K562 (cell line): ENCODE measurements around the gene CHPF. TPM values are rescaled to one million over a fixed set of nuclear protein-coding genes. Genes with fewer than 3 reads are reported as not detected.
A peak's percentile ranks its signal among the peaks of the same experiment; 100 is the strongest.

Source experiments
- BHLHE40 ChIP-seq: IDR thresholded peaks from 2 replicates; pipeline ENCODE4 v1.6.1; 2011; ENCODE audit warnings: low read length, improper control_type of control experiment
- ETV5 ChIP-seq: sonication (generic); formaldehyde crosslinking; IDR thresholded peaks from 2 replicates; pipeline ENCODE4 v1.4.0; 2020; ENCODE audit warnings: low read depth, mild to moderate bottlenecking, missing genetic modification reagents
- GABPA ChIP-seq: fragments of 200-800 bp; sonication (Bioruptor generic); conservative IDR thresholded peaks from 2 replicates; pipeline ENCODE4 v1.6.1; 2016; ENCODE audit warnings: low read depth, missing genetic modification characterization, missing compliant biosample characterization
- GATAD2B ChIP-seq: fragments of 450-650 bp; IDR thresholded peaks from 2 replicates; pipeline ENCODE4 v1.6.1; 2017; ENCODE audit warnings: mild to moderate bottlenecking, borderline replicate concordance
- HDAC2 ChIP-seq: fragments of 450-650 bp; IDR thresholded peaks from 2 replicates; pipeline ENCODE4 v1.6.1; 2016; ENCODE audit warnings: mild to moderate bottlenecking
- MBD2 ChIP-seq: sonication (generic); IDR thresholded peaks from 2 replicates; pipeline ENCODE4 v1.6.1; 2016; ENCODE audit warnings: low read depth, borderline replicate concordance
- MTA3 ChIP-seq: fragments of 450-650 bp; formaldehyde crosslinking; IDR thresholded peaks from 2 replicates; pipeline ENCODE4 v1.6.1; 2017; ENCODE audit warnings: mild to moderate bottlenecking, borderline replicate concordance
- NBN ChIP-seq: fragments of 450-650 bp; IDR thresholded peaks from 2 replicates; pipeline ENCODE4 v1.6.1; 2016; ENCODE audit warnings: low read depth, mild to moderate bottlenecking
- NFE2 ChIP-seq: IDR thresholded peaks from 2 replicates; pipeline ENCODE4 v1.6.1; 2014; ENCODE audit warnings: antibody characterized with exemption, low read depth
- NFIC ChIP-seq: fragments of 450-650 bp; IDR thresholded peaks from 2 replicates; pipeline ENCODE4 v1.6.1; 2017; ENCODE audit warnings: mild to moderate bottlenecking, inconsistent platforms
- POLR2G ChIP-seq: fragments of 200-400 bp; formaldehyde crosslinking; IDR thresholded peaks from 2 replicates; pipeline ENCODE4 v1.6.1; 2017; ENCODE audit warnings: low read depth, mild to moderate bottlenecking, antibody characterized with exemption, low read length, moderate library complexity
- SPI1 ChIP-seq: IDR thresholded peaks from 2 replicates; pipeline ENCODE4 v1.6.1; 2011; ENCODE audit warnings: low read depth, low read length, control low read depth, borderline replicate concordance
- TAF15 ChIP-seq: fragments of 200-400 bp; formaldehyde crosslinking; IDR thresholded peaks from 2 replicates; pipeline ENCODE4 v1.6.1; 2017; ENCODE audit warnings: mild to moderate bottlenecking, low read depth, low read length, moderate library complexity
- TAL1 ChIP-seq: fragments of 450-650 bp; IDR thresholded peaks from 2 replicates; pipeline ENCODE4 v1.6.1; 2016; ENCODE audit warnings: mild to moderate bottlenecking
- TARDBP ChIP-seq: fragments of 450-650 bp; IDR thresholded peaks from 2 replicates; pipeline ENCODE4 v1.6.1; 2016
- TBL1XR1 ChIP-seq, 2 experiments: IDR thresholded peaks; 2 replicates each; pipeline ENCODE4 v1.6.1; 2012; ENCODE audit warnings: improper control_type of control experiment in 2 of 2, low read length in 2 of 2, mild to moderate bottlenecking in 1 of 2
- TCF3 ChIP-seq: sonication (generic); formaldehyde crosslinking; IDR thresholded peaks from 2 replicates; pipeline ENCODE4 v1.4.0; 2020; ENCODE audit warnings: mild to moderate bottlenecking, missing genetic modification reagents
- TFAP4 ChIP-seq: sonication (generic); formaldehyde crosslinking; IDR thresholded peaks from 2 replicates; pipeline ENCODE4 v1.8.0; 2022; ENCODE audit warnings: missing genetic modification reagents, mild to moderate bottlenecking, moderate library complexity, borderline replicate concordance
- ZBTB11 ChIP-seq, 3 experiments: fragments of 200-800 bp in 1 of 3; fragments of 250-450 bp in 1 of 3; fragments of 450-650 bp in 1 of 3; sonication (Bioruptor Pico) in 1 of 3; sonication (Bioruptor generic) in 1 of 3; formaldehyde crosslinking in 1 of 3; IDR thresholded peaks; 2 replicates each; pipeline versions ENCODE4 v1.6.1 to v1.8.0; 2016 to 2022; ENCODE audit warnings: mild to moderate bottlenecking in 2 of 3, missing genetic modification characterization in 2 of 3, missing compliant biosample characterization in 1 of 3, moderate library complexity in 1 of 3
- ZBTB7A ChIP-seq: IDR thresholded peaks from 2 replicates; pipeline ENCODE4 v1.6.1; 2011; ENCODE audit warnings: low read depth, mild to moderate bottlenecking, low read length, moderate library complexity, borderline replicate concordance; ENCODE audit not compliant: control insufficient read depth
- ZFX ChIP-seq: sonication (generic); formaldehyde crosslinking; IDR thresholded peaks from 2 replicates; pipeline ENCODE4 v1.8.0; 2022; ENCODE audit warnings: mild to moderate bottlenecking, missing genetic modification reagents, moderate library complexity
- ZNF311 ChIP-seq: fragments of 250-450 bp; sonication (Bioruptor Pico); IDR thresholded peaks from 2 replicates; pipeline ENCODE4 v1.4.0; 2020; ENCODE audit warnings: mild to moderate bottlenecking, moderate library complexity
- ZNF431 ChIP-seq: sonication (generic); formaldehyde crosslinking; IDR thresholded peaks from 2 replicates; pipeline ENCODE4 v1.8.0; 2022; ENCODE audit warnings: mild to moderate bottlenecking, missing genetic modification reagents
- ZNF699 ChIP-seq: fragments of 250-450 bp; sonication (Bioruptor Pico); IDR thresholded peaks from 2 replicates; pipeline ENCODE4 v1.8.0; 2021; ENCODE audit warnings: mild to moderate bottlenecking, moderate library complexity; ENCODE audit not compliant: insufficient replicate concordance
- ZNF76 ChIP-seq: fragments of 250-450 bp; sonication (Bioruptor Pico); IDR thresholded peaks from 2 replicates; pipeline ENCODE4 v1.4.0; 2020; ENCODE audit warnings: mild to moderate bottlenecking, moderate library complexity, borderline replicate concordance
- polyA plus RNA-seq, 8 experiments: library from polyadenylated mRNA; depleted of rRNA in 4 of 8; stranded (reverse) in 5 of 8; unstranded in 3 of 8; fragments of >200 nt; fragmentation: Nextera tagmentation in 2 of 8; fragmentation: Illumina TruSeq in 1 of 8; extraction: Ambion mirVana in 2 of 8; extraction: Trizol in 1 of 8; gene quantifications; 2 replicates each; pipeline versions ENCODE4 v1.2.1 to v1.2.3, GENCODE V29; 2011 to 2014; ENCODE audit warnings: inconsistent platforms in 1 of 8, missing spikeins in 1 of 8
- total RNA-seq, 7 experiments: library from RNA; depleted of rRNA in 6 of 7; stranded (reverse); fragments of >200 nt in 6 of 7; fragmentation: Illumina TruSeq in 2 of 7; extraction: Trizol in 2 of 7; gene quantifications; 2 replicates each; pipeline versions ENCODE4 v1.2.1 to v1.2.3, GENCODE V29; 2011 to 2021; ENCODE audit warnings: low replicate concordance in 1 of 7

Gene CHPF
- total and polyA plus RNA-seq, 9 of the 15 experiments (the other 6 are each of a cell fraction or from before 2014, with no cell fraction given): 0.15 to 57.2 (median 7.9) TPM

- TF ChIP-seq SPI1: peak; percentile 65; the same call in 1 of the 2 replicates
- TF ChIP-seq TFAP4 (CRISPR knock-in tag): peak; percentile 72; the same call in 1 of the 2 replicates
- TF ChIP-seq ZBTB11 (CRISPR knock-in tag; IDR thresholded peaks at IDR 0.05): peak in 1 of 3 experiments; percentile 47; a peak in 1 of 6 replicates
- peak; percentile 53; the same call in 1 of the 2 replicates for TF ChIP-seq ZNF76 (CRISPR knock-in tag)
- TF ChIP-seq TAF15: no peak
- TF ChIP-seq NBN: peak; percentile 75
- peak in 1 of 2 experiments; percentile 80; a peak in 2 of 4 replicates for TF ChIP-seq TBL1XR1 (IDR thresholded peaks at IDR 0.05; ENCODE audit: low read length in 2 of 2)
- 0 out of 2 replicates have a peak, but pooled peaks have one; percentile 43 for TF ChIP-seq MBD2
- TF ChIP-seq GABPA: 0 out of 2 replicates have a peak, but pooled peaks have one; percentile 36
- peak; percentile 83; the same call in 1 of the 2 replicates for TF ChIP-seq MTA3
- peak; percentile 77; the same call in 1 of the 2 replicates for TF ChIP-seq HDAC2
- TF ChIP-seq TCF3 (CRISPR knock-in tag): peak; percentile 93
- TF ChIP-seq ETV5 (CRISPR knock-in tag): peak; percentile 57; the same call in 1 of the 2 replicates
- peak; percentile 92 for TF ChIP-seq GATAD2B
- no peak for TF ChIP-seq ZNF699 (CRISPR knock-in tag)
- peak; percentile 52 for TF ChIP-seq ZFX (CRISPR knock-in tag)
- TF ChIP-seq TAL1: peak; percentile 89
- peak; percentile 80 for TF ChIP-seq NFIC
- peak; percentile 72; the same call in 1 of the 2 replicates for TF ChIP-seq TARDBP
- TF ChIP-seq NFE2: peak; percentile 38; the same call in 1 of the 2 replicates
- no peak for TF ChIP-seq POLR2G
- peak; percentile 13; the same call in 1 of the 2 replicates for TF ChIP-seq BHLHE40
- 0 out of 2 replicates have a peak, but pooled peaks have one; percentile 23 for TF ChIP-seq ZNF311 (CRISPR knock-in tag)
- peak; percentile 68; the same call in 1 of the 2 replicates for TF ChIP-seq ZBTB7A
- TF ChIP-seq ZNF431 (CRISPR knock-in tag): 0 out of 2 replicates have a peak, but pooled peaks have one; percentile 29
These were observed 17.9 kb downstream of the CHPF start (continued) for GRCh38 chr2:219525533-219526232.
